Measurements from ENCODE around the gene RAB9A. TPM values are rescaled to one million over a fixed set of nuclear protein-coding genes. Genes with fewer than 3 reads are reported as not detected.
A peak's percentile ranks its signal among the peaks of the same experiment; 100 is the strongest.
"Not testable (repeated sequence)": the region's sequence is repeated elsewhere in the genome, so short reads cannot be mapped to it uniquely, and the experiment has no call there.

RAB9A gene
- total RNA-seq, 2 experiments from 2014 or later: 30.8 to 31.7 TPM

DNA sequence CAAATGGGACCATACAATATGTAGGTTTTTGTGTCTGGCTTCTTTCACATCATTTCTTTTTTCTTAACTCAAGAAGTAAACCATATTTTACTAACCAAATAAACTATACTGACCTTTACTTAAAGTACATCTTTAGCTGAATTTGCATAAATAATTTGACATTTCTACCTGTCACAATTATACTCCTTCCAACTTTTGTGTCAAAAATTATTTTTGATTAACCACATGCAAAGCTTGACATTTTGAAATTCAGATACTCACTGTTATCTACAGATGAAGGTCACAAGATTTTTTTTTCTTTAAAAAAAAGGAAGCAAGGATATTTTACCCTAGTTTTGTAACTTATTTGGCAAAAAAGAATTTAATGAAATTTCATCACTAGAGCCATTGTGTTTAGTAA is 12.0 kb upstream of the RAB9A start:
- ATAC-seq (no peak), DNase-seq (no peak)
- TF ChIP-seq CTCF (IDR thresholded peaks at IDR 0.05): no peak
- H3K27me3 Mint-ChIP-seq: no peaks in the 10 kb centered on the region
- no peak overlapping the region for H3K4me3 Mint-ChIP-seq
- H3K27ac Mint-ChIP-seq: no peak overlapping the region
- H3K9me3 Mint-ChIP-seq: no peaks in the 10 kb centered on the region
- no peaks in the 10 kb centered on the region for H3K4me1 Mint-ChIP-seq (ENCODE audit: low read depth)
- CTCF ChIA-PET: no interaction called here
- intact Hi-C loops (cut with micrococcal nuclease): no loop called here
- POLR2A ChIA-PET: interaction anchor here (0.7 kb wide), 2 partner anchors 11 to 12 kb away, joined by 3 read pairs; no protein-coding TSS in a partner anchor
- peaks cover 2% of the 10 kb centered on the region for H3K36me3 Mint-ChIP-seq (ENCODE audit: low read depth)

- H3K9me3 Mint-ChIP-seq; POLR2A ChIA-PET; H3K36me3 Mint-ChIP-seq (ENCODE audit: low read depth); H3K27ac Mint-ChIP-seq; H3K4me3 Mint-ChIP-seq; H3K4me1 Mint-ChIP-seq (ENCODE audit: low read depth); DNase-seq; H3K27me3 Mint-ChIP-seq; ATAC-seq; CTCF ChIA-PET: not testable (repeated sequence)
- intact Hi-C loops (cut with micrococcal nuclease): loop anchor here (10.0 kb wide), 1 partner anchor 55 kb away; the partner anchor contains the start of genes OFD1 and TRAPPC2
These were observed 9.2 kb upstream of the RAB9A start for GRCh38 chrX:13679700-13680099.

DNA sequence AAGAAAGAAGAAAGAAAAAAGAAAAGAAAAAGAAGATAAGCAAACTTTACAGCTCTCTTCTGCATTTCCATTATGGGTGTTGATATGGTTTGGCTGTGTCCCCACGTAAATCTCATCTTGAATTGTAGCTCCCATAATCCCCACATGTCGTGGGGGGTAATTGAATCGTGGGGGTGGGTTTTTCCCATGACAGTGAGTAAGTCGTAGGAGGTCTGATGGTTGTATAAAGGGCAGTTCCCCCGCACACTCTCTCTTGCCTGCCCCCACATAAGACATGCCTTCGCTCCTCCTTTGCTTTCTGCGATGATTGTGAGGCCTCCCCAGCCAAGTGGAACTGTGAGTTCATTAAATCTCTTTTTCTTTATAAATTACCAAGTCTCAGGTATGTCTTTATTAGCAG is 7.3 kb upstream of the RAB9A start:
- DNase-seq: no peak
- no peaks in the 10 kb centered on the region for H3K36me3 Mint-ChIP-seq (ENCODE audit: low read depth)
- H3K27ac Mint-ChIP-seq: no peak overlapping the region
- ATAC-seq: no peak
- ChIA-PET CTCF (no interaction called here), POLR2A (no interaction called here)
- H3K4me1 Mint-ChIP-seq (ENCODE audit: low read depth): peaks cover 20% of the 10 kb centered on the region
- no peaks in the 10 kb centered on the region for H3K9me3 Mint-ChIP-seq
- H3K27me3 Mint-ChIP-seq: no peaks in the 10 kb centered on the region
- H3K4me3 Mint-ChIP-seq: no peak overlapping the region
- TF ChIP-seq CTCF (IDR thresholded peaks at IDR 0.05): no peak
- intact Hi-C loops (cut with micrococcal nuclease): loop anchor here (10.0 kb wide), 1 partner anchor 53 kb away; the partner anchor contains the start of genes OFD1 and TRAPPC2

DNA sequence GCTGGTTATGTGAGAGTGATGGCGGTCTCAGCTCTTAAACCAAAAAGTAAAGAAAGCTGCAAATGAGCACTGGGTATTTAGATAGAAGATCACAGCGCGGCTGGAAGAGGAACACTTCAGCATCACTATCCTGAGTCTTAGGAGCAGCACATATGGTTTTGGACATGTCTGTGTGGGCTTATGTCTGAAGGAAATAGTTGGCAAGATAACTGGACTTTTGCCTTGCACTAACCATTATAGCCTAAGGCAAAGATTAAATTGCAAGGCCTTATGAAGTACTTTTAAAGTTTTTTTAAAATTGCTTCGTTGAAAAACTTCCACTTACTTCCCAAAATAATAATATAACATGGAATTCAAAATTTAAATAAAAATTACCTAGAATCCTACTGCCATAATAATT is 4.6 kb upstream of the RAB9A start:
- POLR2A ChIA-PET: interaction anchor here (1.2 kb wide), 1 partner anchor 11 kb away, joined by 3 read pairs; no protein-coding TSS in a partner anchor
- CTCF ChIA-PET: no interaction called here
- Mint-ChIP-seq H3K27me3 (no peaks in the 10 kb centered on the region), H3K4me3 (no peak overlapping the region), H3K36me3 (ENCODE audit: low read depth) (no peaks in the 10 kb centered on the region), H3K4me1 (ENCODE audit: low read depth) (peaks cover 34% of the 10 kb centered on the region), H3K9me3 (no peaks in the 10 kb centered on the region), H3K27ac (peak overlapping the region; percentile 30)
- no peak for DNase-seq
- TF ChIP-seq CTCF (IDR thresholded peaks at IDR 0.05): no peak
- intact Hi-C loops (cut with micrococcal nuclease): loop anchor here (10.0 kb wide), 1 partner anchor 50 kb away; the partner anchor contains the start of genes OFD1 and TRAPPC2
- no peak for ATAC-seq

DNA sequence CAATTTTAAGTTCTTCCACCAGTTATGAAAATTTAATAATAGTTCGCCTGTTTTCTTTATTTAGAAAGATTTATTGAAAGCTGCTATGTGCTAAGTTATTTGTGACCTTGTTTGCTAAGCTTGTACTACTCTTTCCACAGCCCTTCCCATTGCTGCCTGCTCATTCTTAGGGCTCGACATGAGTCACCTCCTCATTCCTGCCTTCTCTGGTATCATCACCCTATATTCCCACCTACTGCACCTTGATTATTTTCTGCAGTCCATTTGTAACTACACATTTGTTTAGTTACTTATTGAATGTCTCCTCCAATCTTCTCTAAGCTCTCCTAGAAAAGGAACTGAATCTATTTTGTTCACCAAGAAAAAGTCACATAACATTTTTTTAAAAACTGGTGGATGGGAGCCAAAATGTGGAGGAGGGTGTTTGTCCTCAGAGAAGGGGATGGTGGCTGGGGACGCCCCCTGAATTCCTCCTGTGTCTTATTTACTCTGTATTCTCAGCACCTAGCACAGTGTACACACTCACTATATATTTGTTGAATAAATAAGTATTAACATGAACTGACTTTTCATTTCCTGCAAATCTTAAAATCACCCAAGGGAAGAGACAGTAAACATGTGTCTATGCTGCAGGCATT is 3.7 kb upstream of the RAB9A start:
- no peak for TF ChIP-seq CTCF (IDR thresholded peaks at IDR 0.05)
- intact Hi-C loops (cut with micrococcal nuclease): loop anchor here (10.0 kb wide), 1 partner anchor 50 kb away; the partner anchor contains the start of genes OFD1 and TRAPPC2
- DNase-seq (no peak), ATAC-seq (no peak)
- CTCF ChIA-PET: interaction anchor here (1.5 kb wide), 1 partner anchor 49 kb away, joined by 4 read pairs; the partner anchor contains the start of genes OFD1 and TRAPPC2
- Mint-ChIP-seq H3K4me3 (no peak overlapping the region), H3K27me3 (no peaks in the 10 kb centered on the region), H3K27ac (peak overlapping the region; percentile 16), H3K9me3 (no peaks in the 10 kb centered on the region), H3K4me1 (ENCODE audit: low read depth) (peaks cover 36% of the 10 kb centered on the region), H3K36me3 (ENCODE audit: low read depth) (peaks cover 5% of the 10 kb centered on the region)
- POLR2A ChIA-PET: interaction anchor here (1.2 to 1.3 kb wide), 2 partner anchors 12 to 25 kb away, joined by 3 read pairs; no protein-coding TSS in a partner anchor
